GM12878 (cell line): ENCODE data around the gene NBR1. TPM values are rescaled to one million over a fixed set of nuclear protein-coding genes. Genes with fewer than 3 reads are reported as not detected.
A peak's percentile ranks its signal among the peaks of the same experiment; 100 is the strongest.

ENCODE experiments used
- ATF7 ChIP-seq: fragments of 450-650 bp; IDR thresholded peaks from 2 replicates; pipeline ENCODE4 v1.6.1; 2016; ENCODE audit warnings: low read depth, mild to moderate bottlenecking
- CHD1 ChIP-seq: IDR thresholded peaks from 2 replicates; pipeline ENCODE4 v1.6.1; 2012; ENCODE audit warnings: low read depth, low read length, improper control_type of control experiment
- CHD4 ChIP-seq: fragments of 200-600 bp; sonication (generic); IDR thresholded peaks from 2 replicates; pipeline ENCODE4 v1.6.1; 2016; ENCODE audit warnings: mild to moderate bottlenecking
- CTCF ChIP-seq, 3 experiments: IDR thresholded peaks in 2 of 3; conservative IDR thresholded peaks in 1 of 3; 2 replicates each; pipeline ENCODE4 v1.5.1; 2011; ENCODE audit warnings: low read depth in 3 of 3, low read length in 3 of 3, mild to moderate bottlenecking in 3 of 3, control low read depth in 2 of 3, moderate library complexity in 2 of 3, inconsistent platforms in 1 of 3, mixed read lengths in 1 of 3; ENCODE audit not compliant: control insufficient read depth in 2 of 3, insufficient read depth in 1 of 3; ENCODE audit errors: extremely low read depth in 1 of 3
- EED ChIP-seq: sonication (generic); IDR thresholded peaks from 2 replicates; pipeline ENCODE4 v1.6.1; 2016; ENCODE audit warnings: antibody characterized with exemption, low read depth
- HCFC1 ChIP-seq: fragments of 150-350 bp; IDR thresholded peaks from 2 replicates; pipeline ENCODE4 v1.6.1; 2014; ENCODE audit warnings: low read length
- HDAC6 ChIP-seq: fragments of 200-600 bp; sonication (generic); IDR thresholded peaks from one replicate; pipeline ENCODE4 v1.8.0; 2017; ENCODE audit warnings: antibody characterized with exemption; ENCODE audit not compliant: unreplicated experiment
- IKZF2 ChIP-seq, 2 experiments: fragments of 450-650 bp; IDR thresholded peaks; 2 replicates each; pipeline ENCODE4 v1.6.1; 2017; ENCODE audit warnings: mild to moderate bottlenecking in 2 of 2, moderate library complexity in 2 of 2
- NR2C2 ChIP-seq: IDR thresholded peaks from 2 replicates; pipeline ENCODE4 v1.6.1; 2011; ENCODE audit warnings: borderline replicate concordance, low read depth; ENCODE audit not compliant: control insufficient read depth, insufficient read length
- PAX8 ChIP-seq: fragments of 450-650 bp; IDR thresholded peaks from 2 replicates; pipeline ENCODE4 v1.6.1; 2017; ENCODE audit warnings: mild to moderate bottlenecking, moderate library complexity
- PBX3 ChIP-seq: IDR thresholded peaks from 2 replicates; pipeline ENCODE4 v1.6.1; 2011; ENCODE audit warnings: mild to moderate bottlenecking, low read depth, low read length, moderate library complexity; ENCODE audit not compliant: insufficient replicate concordance
- POLR2AphosphoS5 ChIP-seq: IDR thresholded peaks from 2 replicates; pipeline ENCODE4 v1.6.1; 2011; ENCODE audit warnings: mild to moderate bottlenecking, low read length, inconsistent platforms
- RCOR1 ChIP-seq: conservative IDR thresholded peaks from 2 replicates; pipeline ENCODE4 v1.6.1; 2012; ENCODE audit warnings: low read depth, low read length, improper control_type of control experiment
- RFX5 ChIP-seq: IDR thresholded peaks from 2 replicates; pipeline ENCODE4 v1.6.1; 2011; ENCODE audit warnings: low read depth, low read length, improper control_type of control experiment
- STAT1 ChIP-seq: fragments of 450-650 bp; conservative IDR thresholded peaks from 2 replicates; pipeline ENCODE4 v1.6.1; 2014; ENCODE audit warnings: antibody characterized with exemption, mild to moderate bottlenecking
- TBL1XR1 ChIP-seq: IDR thresholded peaks from 2 replicates; pipeline ENCODE4 v1.6.1; 2012; ENCODE audit warnings: low read depth, low read length, improper control_type of control experiment
- ZNF217 ChIP-seq: fragments of 450-650 bp; IDR thresholded peaks from 2 replicates; pipeline ENCODE4 v1.6.1; 2017; ENCODE audit warnings: antibody characterized with exemption, mild to moderate bottlenecking
- polyA plus RNA-seq, 11 experiments: library from polyadenylated mRNA; depleted of rRNA in 4 of 11; unstranded in 6 of 11; stranded (reverse) in 5 of 11; fragments of >200 nt; fragmentation: Nextera tagmentation in 4 of 11; fragmentation: Illumina TruSeq in 1 of 11; extraction: Ambion mirVana in 4 of 11; extraction: Trizol in 1 of 11; gene quantifications; 1 replicate in 1 of 11; 2 replicates in 10 of 11; pipeline versions ENCODE4 v1.2.1 to v1.2.3, GENCODE V29; 2011 to 2016; ENCODE audit warnings: inconsistent platforms in 2 of 11, missing spikeins in 2 of 11, low read depth in 1 of 11
- total RNA-seq, 4 experiments: library from RNA; depleted of rRNA in 3 of 4; stranded (reverse); fragments of >200 nt in 3 of 4; fragmentation: Illumina TruSeq in 1 of 4; extraction: Trizol in 1 of 4; gene quantifications; 2 replicates each; pipeline versions ENCODE4 v1.2.1 to v1.2.3, GENCODE V29; 2013 to 2021
- TF ChIP-seq, protein P1 (sequence below): fragments of 450-650 bp; IDR thresholded peaks from 2 replicates; pipeline ENCODE4 v1.6.1; 2017; ENCODE audit warnings: mild to moderate bottlenecking, moderate library complexity
- TF ChIP-seq, protein P2 (sequence below): fragments of 450-650 bp; IDR thresholded peaks from 2 replicates; pipeline ENCODE4 v1.6.1; 2016; ENCODE audit warnings: mild to moderate bottlenecking
- TF ChIP-seq, protein P3 (sequence below): fragments of 450-650 bp; conservative IDR thresholded peaks from 2 replicates; pipeline ENCODE4 v1.6.1; 2017; ENCODE audit warnings: mild to moderate bottlenecking, moderate library complexity

The NBR1 gene
- total and polyA plus RNA-seq, 10 of the 15 experiments (the other 5 are each of a cell fraction or from before 2014, with no cell fraction given), result 3.5 to 55.2 (median 28.2) TPM

- TF ChIP-seq, protein P1, sequence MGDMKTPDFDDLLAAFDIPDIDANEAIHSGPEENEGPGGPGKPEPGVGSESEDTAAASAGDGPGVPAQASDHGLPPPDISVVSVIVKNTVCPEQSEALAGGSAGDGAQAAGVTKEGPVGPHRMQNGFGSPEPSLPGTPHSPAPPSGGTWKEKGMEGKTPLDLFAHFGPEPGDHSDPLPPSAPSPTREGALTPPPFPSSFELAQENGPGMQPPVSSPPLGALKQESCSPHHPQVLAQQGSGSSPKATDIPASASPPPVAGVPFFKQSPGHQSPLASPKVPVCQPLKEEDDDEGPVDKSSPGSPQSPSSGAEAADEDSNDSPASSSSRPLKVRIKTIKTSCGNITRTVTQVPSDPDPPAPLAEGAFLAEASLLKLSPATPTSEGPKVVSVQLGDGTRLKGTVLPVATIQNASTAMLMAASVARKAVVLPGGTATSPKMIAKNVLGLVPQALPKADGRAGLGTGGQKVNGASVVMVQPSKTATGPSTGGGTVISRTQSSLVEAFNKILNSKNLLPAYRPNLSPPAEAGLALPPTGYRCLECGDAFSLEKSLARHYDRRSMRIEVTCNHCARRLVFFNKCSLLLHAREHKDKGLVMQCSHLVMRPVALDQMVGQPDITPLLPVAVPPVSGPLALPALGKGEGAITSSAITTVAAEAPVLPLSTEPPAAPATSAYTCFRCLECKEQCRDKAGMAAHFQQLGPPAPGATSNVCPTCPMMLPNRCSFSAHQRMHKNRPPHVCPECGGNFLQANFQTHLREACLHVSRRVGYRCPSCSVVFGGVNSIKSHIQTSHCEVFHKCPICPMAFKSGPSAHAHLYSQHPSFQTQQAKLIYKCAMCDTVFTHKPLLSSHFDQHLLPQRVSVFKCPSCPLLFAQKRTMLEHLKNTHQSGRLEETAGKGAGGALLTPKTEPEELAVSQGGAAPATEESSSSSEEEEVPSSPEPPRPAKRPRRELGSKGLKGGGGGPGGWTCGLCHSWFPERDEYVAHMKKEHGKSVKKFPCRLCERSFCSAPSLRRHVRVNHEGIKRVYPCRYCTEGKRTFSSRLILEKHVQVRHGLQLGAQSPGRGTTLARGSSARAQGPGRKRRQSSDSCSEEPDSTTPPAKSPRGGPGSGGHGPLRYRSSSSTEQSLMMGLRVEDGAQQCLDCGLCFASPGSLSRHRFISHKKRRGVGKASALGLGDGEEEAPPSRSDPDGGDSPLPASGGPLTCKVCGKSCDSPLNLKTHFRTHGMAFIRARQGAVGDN, result peak; percentile 68
- peak; percentile 98 for TF ChIP-seq ATF7
- no peak for TF ChIP-seq NR2C2
- TF ChIP-seq, protein P2, sequence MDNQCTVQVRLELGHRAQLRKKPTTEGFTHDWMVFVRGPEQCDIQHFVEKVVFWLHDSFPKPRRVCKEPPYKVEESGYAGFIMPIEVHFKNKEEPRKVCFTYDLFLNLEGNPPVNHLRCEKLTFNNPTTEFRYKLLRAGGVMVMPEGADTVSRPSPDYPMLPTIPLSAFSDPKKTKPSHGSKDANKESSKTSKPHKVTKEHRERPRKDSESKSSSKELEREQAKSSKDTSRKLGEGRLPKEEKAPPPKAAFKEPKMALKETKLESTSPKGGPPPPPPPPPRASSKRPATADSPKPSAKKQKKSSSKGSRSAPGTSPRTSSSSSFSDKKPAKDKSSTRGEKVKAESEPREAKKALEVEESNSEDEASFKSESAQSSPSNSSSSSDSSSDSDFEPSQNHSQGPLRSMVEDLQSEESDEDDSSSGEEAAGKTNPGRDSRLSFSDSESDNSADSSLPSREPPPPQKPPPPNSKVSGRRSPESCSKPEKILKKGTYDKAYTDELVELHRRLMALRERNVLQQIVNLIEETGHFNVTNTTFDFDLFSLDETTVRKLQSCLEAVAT, result peak; percentile 76
- TF ChIP-seq PAX8, result peak; percentile 93
- TF ChIP-seq IKZF2 (IDR thresholded peaks at IDR 0.05), result peak; percentile 8 to 14; a peak in 2 of 4 replicates
- no peak for TF ChIP-seq CTCF (IDR thresholded peaks at IDR 0.05 in 2 of 3, conservative IDR thresholded peaks at IDR 0.05 in 1 of 3; ENCODE audit: control insufficient read depth in 2 of 3, extremely low read depth in 1 of 3, insufficient read depth in 1 of 3, low read depth in 3 of 3, low read length in 3 of 3)
- no peak for TF ChIP-seq EED
- TF ChIP-seq TBL1XR1, result no peak
- TF ChIP-seq POLR2AphosphoS5, result no peak
- TF ChIP-seq CHD1, result no peak
- peak; percentile 16; the same call in 1 of the 2 replicates for TF ChIP-seq RFX5
- no peak; the same call in 1 of the 2 replicates for TF ChIP-seq STAT1
- TF ChIP-seq RCOR1, result no peak; the same call in 1 of the 2 replicates
- no peak for TF ChIP-seq CHD4
- TF ChIP-seq, protein P3, sequence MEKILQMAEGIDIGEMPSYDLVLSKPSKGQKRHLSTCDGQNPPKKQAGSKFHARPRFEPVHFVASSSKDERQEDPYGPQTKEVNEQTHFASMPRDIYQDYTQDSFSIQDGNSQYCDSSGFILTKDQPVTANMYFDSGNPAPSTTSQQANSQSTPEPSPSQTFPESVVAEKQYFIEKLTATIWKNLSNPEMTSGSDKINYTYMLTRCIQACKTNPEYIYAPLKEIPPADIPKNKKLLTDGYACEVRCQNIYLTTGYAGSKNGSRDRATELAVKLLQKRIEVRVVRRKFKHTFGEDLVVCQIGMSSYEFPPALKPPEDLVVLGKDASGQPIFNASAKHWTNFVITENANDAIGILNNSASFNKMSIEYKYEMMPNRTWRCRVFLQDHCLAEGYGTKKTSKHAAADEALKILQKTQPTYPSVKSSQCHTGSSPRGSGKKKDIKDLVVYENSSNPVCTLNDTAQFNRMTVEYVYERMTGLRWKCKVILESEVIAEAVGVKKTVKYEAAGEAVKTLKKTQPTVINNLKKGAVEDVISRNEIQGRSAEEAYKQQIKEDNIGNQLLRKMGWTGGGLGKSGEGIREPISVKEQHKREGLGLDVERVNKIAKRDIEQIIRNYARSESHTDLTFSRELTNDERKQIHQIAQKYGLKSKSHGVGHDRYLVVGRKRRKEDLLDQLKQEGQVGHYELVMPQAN, result peak; percentile 98
- TF ChIP-seq HCFC1, result peak; percentile 67
- TF ChIP-seq PBX3, result no peak
- no peak for TF ChIP-seq HDAC6
- TF ChIP-seq ZNF217, result peak; percentile 40; the same call in 1 of the 2 replicates
Observed at GRCh38 chr17:43170140-43170765, 761 bp upstream of the NBR1 start (continued).
